A673 (cell line): Measurements from ENCODE around the gene DNAH2. TPM values are rescaled to one million over a fixed set of nuclear protein-coding genes. Genes with fewer than 3 reads are reported as not detected.

Experiments
- BruUV-seq: library from RNA; stranded (reverse); fragments of 400-500 nt; replicated peaks from 2 replicates; lab custom pipeline; 2021; lab: Mats Ljungman, UMichigan
- CTCF ChIA-PET: fragments of 300-600 bp; sonication (Branson Sonifier 250); formaldehyde crosslinking; loops from one replicate; lab custom pipeline; 2022; ENCODE audit warnings: antibody characterized with exemption; lab: Charles Lee
- POLR2A ChIA-PET: fragments of 300-600 bp; sonication (Branson Sonifier 250); formaldehyde crosslinking; loops from one replicate; lab custom pipeline; 2022; ENCODE audit warnings: antibody characterized with exemption; ENCODE audit not compliant: low non-redundant PET; lab: Charles Lee
- DNase-seq: peaks from one replicate; pipeline ENCODE4 v3.0.0-alpha.2; 2015; ENCODE audit warnings: low spot score
- H3K27ac ChIP-seq: fragments of 200-600 bp; sonication (generic); 2 replicates; pipeline ENCODE4 v1.5.1; 2016; ENCODE audit warnings: mixed run types, low read depth, mild to moderate bottlenecking, mixed read lengths, antibody characterized with exemption, low read length; ENCODE audit not compliant: poor library complexity, severe bottlenecking
- H3K27me3 ChIP-seq: fragments of 200-600 bp; sonication (generic); replicated peaks from 2 replicates; pipeline ENCODE4 v1.6.1; 2017; ENCODE audit warnings: mixed run types, low read depth, mild to moderate bottlenecking, mixed read lengths, antibody characterized with exemption, low read length; ENCODE audit not compliant: insufficient read depth, poor library complexity
- H3K36me3 ChIP-seq: fragments of 200-600 bp; sonication (generic); 2 replicates; pipeline ENCODE4 v1.6.1; 2016; ENCODE audit warnings: mixed run types, mild to moderate bottlenecking, mixed read lengths, antibody characterized with exemption, low read length; ENCODE audit not compliant: insufficient read depth, poor library complexity, severe bottlenecking
- H3K4me1 ChIP-seq: fragments of 200-600 bp; sonication (generic); 2 replicates; pipeline ENCODE4 v1.6.1; 2017; ENCODE audit warnings: mixed run types, mild to moderate bottlenecking, mixed read lengths, antibody characterized with exemption, low read length; ENCODE audit not compliant: insufficient read depth, poor library complexity, severe bottlenecking
- H3K4me3 ChIP-seq: fragments of 200-600 bp; sonication (generic); 2 replicates; pipeline ENCODE4 v1.5.1; 2016; ENCODE audit warnings: low read depth, mixed run types, mild to moderate bottlenecking, mixed read lengths, low read length; ENCODE audit not compliant: poor library complexity, severe bottlenecking
- H3K9me3 ChIP-seq: fragments of 200-600 bp; sonication (generic); 2 replicates; pipeline ENCODE4 v1.6.1; 2016; ENCODE audit warnings: mixed run types, low read depth, mild to moderate bottlenecking, mixed read lengths, antibody characterized with exemption, low read length; ENCODE audit not compliant: poor library complexity, severe bottlenecking
- EZH2 ChIP-seq: fragments of 200-600 bp; sonication (generic); IDR thresholded peaks from 2 replicates; pipeline ENCODE4 v1.6.1; 2017; ENCODE audit warnings: borderline replicate concordance, low read depth, mild to moderate bottlenecking, mixed read lengths, antibody characterized with exemption, low read length; ENCODE audit not compliant: poor library complexity, severe bottlenecking
- intact Hi-C: fragments of 100-400 bp; cut with micrococcal nuclease; formaldehyde crosslinking; loops from one replicate; pipeline ENCODE4 v1.10.0; 2022; ENCODE audit not compliant: unreplicated experiment
- total RNA-seq: library from RNA; stranded (reverse); gene quantifications from 2 replicates; pipeline ENCODE4 v1.2.3, GENCODE V29; 2021
- TF ChIP-seq, protein P1 (sequence below): fragments of 300-800, 200-600 bp; sonication (generic); conservative IDR thresholded peaks from 2 replicates; pipeline ENCODE4 v1.5.1; 2017; ENCODE audit warnings: low read depth, mild to moderate bottlenecking, antibody characterized with exemption, low read length, moderate library complexity, mixed read lengths

DNAH2 gene
- total RNA-seq, 1 experiment from 2014 or later: 0.15 TPM

DNA sequence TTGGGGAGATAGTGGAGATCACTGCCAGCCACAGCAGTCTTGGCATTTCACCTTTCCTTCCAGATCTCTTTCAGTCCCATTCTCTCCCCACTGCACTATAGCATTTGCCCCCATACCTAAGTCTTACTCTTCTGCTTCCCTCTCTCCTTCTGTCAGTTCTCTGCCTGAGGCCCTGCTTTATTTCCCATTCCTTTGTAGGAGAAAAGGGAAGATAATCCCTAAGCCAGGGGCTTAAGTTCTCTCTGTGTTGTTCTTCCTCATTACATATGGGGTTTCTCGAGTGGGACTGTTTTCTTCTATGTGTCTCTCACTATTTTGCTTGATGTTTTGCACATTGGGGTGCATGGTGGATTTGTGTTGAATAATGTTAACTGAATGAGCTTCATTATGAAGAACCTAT is 122.9 kb downstream of the DNAH2 start:
- Histone ChIP-seq H3K36me3 (peaks cover 7% of the 10 kb centered on the region), H3K27ac (peak overlapping the region; percentile 97), H3K4me1 (peaks cover 44% of the 10 kb centered on the region), H3K9me3 (no peaks in the 10 kb centered on the region), H3K27me3 (no peaks in the 10 kb centered on the region), H3K4me3 (peak overlapping the region; percentile 81)
- no peak for TF ChIP-seq EZH2
- TF ChIP-seq, protein P1, sequence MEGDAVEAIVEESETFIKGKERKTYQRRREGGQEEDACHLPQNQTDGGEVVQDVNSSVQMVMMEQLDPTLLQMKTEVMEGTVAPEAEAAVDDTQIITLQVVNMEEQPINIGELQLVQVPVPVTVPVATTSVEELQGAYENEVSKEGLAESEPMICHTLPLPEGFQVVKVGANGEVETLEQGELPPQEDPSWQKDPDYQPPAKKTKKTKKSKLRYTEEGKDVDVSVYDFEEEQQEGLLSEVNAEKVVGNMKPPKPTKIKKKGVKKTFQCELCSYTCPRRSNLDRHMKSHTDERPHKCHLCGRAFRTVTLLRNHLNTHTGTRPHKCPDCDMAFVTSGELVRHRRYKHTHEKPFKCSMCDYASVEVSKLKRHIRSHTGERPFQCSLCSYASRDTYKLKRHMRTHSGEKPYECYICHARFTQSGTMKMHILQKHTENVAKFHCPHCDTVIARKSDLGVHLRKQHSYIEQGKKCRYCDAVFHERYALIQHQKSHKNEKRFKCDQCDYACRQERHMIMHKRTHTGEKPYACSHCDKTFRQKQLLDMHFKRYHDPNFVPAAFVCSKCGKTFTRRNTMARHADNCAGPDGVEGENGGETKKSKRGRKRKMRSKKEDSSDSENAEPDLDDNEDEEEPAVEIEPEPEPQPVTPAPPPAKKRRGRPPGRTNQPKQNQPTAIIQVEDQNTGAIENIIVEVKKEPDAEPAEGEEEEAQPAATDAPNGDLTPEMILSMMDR: no peak
- ChIA-PET CTCF (no interaction called here), POLR2A (interaction anchor here (0.5 kb wide), 1 partner anchor 234 kb away, joined by 3 read pairs; no protein-coding TSS in a partner anchor)
- intact Hi-C loops: loop anchor here (5.0 kb wide), 1 partner anchor 382 kb away; no protein-coding TSS in a partner anchor
- BruUV-seq: no TSS peak
- no peak for DNase-seq

DNA sequence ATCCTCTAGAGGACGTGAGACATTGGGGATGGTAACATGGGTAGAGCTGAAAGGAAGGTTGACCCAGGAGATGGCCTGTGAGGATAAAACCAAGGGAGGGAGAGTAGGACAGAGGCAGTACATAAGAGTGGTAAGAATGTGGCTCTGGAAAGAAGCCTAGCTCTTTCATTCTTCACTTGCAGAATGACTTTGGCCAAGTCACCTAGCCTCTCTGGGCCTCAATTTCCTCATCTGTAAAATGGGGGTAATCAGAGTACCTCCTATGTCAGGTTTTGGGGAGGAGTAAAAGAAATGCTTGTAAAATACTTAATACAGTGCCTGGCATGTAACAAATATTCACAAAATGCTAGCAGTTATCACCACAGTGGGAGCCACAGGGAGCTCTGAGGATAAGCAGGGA is 123.3 kb downstream of the DNAH2 start:
- H3K4me3 ChIP-seq: peak overlapping the region; percentile 81
- peak overlapping the region; percentile 97 for H3K27ac ChIP-seq
- POLR2A ChIA-PET: interaction anchor here (0.5 kb wide), 1 partner anchor 233 kb away, joined by 3 read pairs; no protein-coding TSS in a partner anchor
- peaks cover 12% of the 10 kb centered on the region for H3K36me3 ChIP-seq
- BruUV-seq: TSS peak; percentile 54
- H3K27me3 ChIP-seq: no peaks in the 10 kb centered on the region
- intact Hi-C loops: loop anchor here (5.0 kb wide), 1 partner anchor 381 kb away; no protein-coding TSS in a partner anchor
- CTCF ChIA-PET: no interaction called here
- no peak for TF ChIP-seq EZH2
- TF ChIP-seq, protein P1: no peak
- H3K9me3 ChIP-seq: no peaks in the 10 kb centered on the region
- no peak for DNase-seq
- peaks cover 44% of the 10 kb centered on the region for H3K4me1 ChIP-seq

DNA sequence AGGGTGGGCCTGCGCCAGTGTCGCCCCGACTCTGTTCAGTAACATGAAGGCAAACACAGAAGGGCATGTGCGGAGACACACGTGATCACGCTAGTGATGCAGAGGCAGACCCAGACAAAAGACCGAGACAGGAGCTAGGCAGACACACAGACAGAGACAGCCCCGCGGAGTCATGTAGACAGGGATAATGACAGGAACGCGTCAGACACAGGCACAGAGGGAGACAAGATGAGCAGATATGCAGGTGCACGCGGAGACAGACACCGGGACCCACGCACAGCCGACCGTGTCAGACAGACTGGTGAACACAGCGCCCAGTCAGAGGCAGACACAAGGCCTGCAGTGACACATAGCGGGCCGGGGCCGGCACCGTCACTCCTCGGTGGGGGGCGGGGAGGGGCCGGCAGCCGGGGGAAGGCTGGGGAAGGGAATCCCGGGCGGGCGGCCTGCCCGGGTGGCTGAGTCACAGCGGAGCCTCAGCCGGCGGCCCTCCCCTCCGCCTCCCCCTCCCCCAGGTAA is 123.9 kb downstream of the DNAH2 start:
- peaks cover 16% of the 10 kb centered on the region for H3K36me3 ChIP-seq
- TF ChIP-seq, protein P1: peak; percentile 29; the same call in 1 of the 2 replicates
- TF ChIP-seq EZH2: no peak
- peak; percentile 89 for DNase-seq
- H3K27me3 ChIP-seq: no peaks in the 10 kb centered on the region
- no TSS peak for BruUV-seq
- intact Hi-C loops: loop anchor here (5.0 kb wide), 1 partner anchor 381 kb away; no protein-coding TSS in a partner anchor
- ChIA-PET POLR2A (interaction anchor here (1.0 kb wide), 1 partner anchor 10 kb away, joined by 3 read pairs; no protein-coding TSS in a partner anchor), CTCF (no interaction called here)
- peak overlapping the region; percentile 97 for H3K27ac ChIP-seq
- no peaks in the 10 kb centered on the region for H3K9me3 ChIP-seq
- H3K4me3 ChIP-seq: peak overlapping the region; percentile 81
- peaks cover 44% of the 10 kb centered on the region for H3K4me1 ChIP-seq
